ENCODE results near the gene PFKFB2.

GRCh38 chr1:207040181-207040533 lies 12.9 kb upstream of the PFKFB2 start:
- TF ChIP-seq TAF1 (IDR thresholded peaks at IDR 0.05; ENCODE audit: borderline replicate concordance, low read depth, low read length) (no peak), POLR2A (IDR thresholded peaks at IDR 0.05; ENCODE audit: low read depth, low read length) (no peak)
